ENCODE measurements around the gene AGO3.
"Not testable (repeated sequence)": the region's sequence is repeated elsewhere in the genome, so short reads cannot be mapped to it uniquely, and the experiment has no call there.

AGO3 gene
- long read RNA-seq, donor 1, full-length matches to known transcripts, result 1 of 1 reads
- long read RNA-seq, donor 1, partial matches to known transcripts, result 0 of 1 reads
- long read RNA-seq, donor 1, other reads (novel, unspliced or antisense), result 0 of 1 reads
- long read RNA-seq, donor 2, result 0 reads
- long read RNA-seq, donor 3, full-length matches to known transcripts, result 1 of 1 reads
- long read RNA-seq, donor 3, partial matches to known transcripts, result 0 of 1 reads
- long read RNA-seq, donor 3, other reads (novel, unspliced or antisense), result 0 of 1 reads
- long read RNA-seq, donor 4, full-length matches to known transcripts, result 1 of 1 reads
- long read RNA-seq, donor 4, partial matches to known transcripts, result 0 of 1 reads
- long read RNA-seq, donor 4, other reads (novel, unspliced or antisense), result 0 of 1 reads
- long read RNA-seq, donor 5, result 0 reads
- long read RNA-seq, donor 6, result 0 reads
- long read RNA-seq, donor 7, result 0 reads
- long read RNA-seq, donor 8, result 0 reads

DNA sequence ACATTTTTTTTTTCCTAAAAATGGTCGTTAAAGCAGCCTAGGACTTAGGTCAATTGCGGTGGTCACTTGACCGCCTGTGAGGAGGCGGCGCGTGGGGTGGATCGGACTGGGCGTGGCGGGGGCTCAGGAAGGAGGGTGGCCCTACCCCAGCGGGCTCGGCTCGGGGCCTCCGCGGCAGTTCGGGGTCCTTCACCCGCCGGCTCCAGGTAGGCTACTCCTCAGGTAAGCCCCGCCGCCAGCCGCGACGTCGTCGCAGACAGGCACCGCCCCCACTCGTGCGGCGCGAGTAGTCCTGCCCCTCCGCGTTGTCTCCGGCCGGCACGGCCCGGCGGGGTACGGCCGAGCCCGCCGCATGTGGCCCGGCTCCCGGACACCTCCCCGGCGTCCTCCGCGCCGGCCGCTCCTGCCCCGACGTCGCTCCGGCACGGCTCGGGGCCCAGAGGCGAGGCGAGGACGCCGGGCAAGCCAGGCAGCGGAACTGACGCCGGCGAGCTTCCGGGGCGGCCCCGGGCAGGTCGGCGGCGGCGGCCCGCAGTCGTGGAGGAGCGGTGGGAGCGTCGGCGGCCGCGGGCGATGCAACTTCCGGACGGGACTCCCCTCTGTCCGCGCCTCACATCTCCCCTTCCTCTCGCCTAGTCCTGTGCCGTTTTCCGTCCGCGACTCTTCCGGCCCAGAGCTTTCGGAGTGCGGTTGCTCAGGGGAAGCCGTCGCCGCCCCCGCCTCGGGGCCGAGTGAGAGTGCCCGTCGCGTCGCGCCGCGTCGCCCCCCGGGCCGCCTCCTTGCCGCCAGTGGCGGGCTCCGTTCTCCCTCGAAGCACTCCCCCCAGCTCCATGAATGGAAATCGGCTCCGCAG lies at the start of gene AGO3:
Gene AGO3, plus strand, starts transcription at position 513 of the 853 bp plus-strand sequence. Its CDS starts 322 bp downstream, at position 835.
- DNase-seq, result peak; percentile 94

DNA sequence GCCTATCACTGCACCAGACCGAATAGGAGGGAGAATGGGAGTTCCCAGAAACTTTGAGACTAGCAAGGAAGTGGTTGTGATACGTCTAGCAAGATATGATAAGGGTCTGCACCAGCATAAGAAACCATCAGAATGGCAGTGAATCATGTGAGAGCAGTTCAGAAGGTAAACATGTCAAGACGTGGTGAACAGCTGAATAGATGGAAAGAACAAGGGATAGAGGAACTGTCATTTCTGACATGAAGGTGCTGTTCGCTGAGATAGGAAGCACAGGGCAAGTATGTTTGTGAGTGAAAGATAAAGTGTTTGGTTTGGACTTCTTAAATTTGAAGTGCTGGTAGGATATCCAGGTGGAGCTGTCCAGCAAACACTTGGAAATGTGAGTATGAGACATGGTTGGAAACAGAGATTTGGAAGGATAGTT lies 49.0 kb upstream of the AGO3 start:
- DNase-seq, result no peak

DNA sequence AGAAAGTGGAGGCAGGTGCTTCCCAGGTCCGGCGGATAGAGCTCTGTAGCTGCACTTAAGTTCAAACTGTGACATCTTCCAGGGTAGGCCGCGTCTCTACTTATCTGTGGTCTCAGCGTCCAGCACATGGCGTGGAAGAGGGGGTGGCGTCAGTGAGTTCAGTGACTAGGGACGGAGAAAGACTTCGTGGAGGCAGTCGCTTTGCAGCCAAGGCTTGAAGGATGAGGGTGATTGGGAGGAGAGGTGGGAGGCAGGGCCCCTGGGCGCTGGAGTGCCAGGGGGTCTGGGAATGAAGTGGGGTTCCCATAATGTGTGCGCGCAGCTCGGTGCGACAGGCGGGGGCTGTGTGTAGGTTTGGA lies 48.3 kb upstream of the AGO3 start:
- no peak for DNase-seq

GRCh38 chr1:35882945-35883634 lies 47.8 kb upstream of the AGO3 start, which contains the start of gene AGO1:
Gene AGO1, plus strand, starts transcription at chr1:35883209. Its CDS starts 213 bp downstream, at chr1:35883422.
- peak; percentile 85 for DNase-seq

DNA sequence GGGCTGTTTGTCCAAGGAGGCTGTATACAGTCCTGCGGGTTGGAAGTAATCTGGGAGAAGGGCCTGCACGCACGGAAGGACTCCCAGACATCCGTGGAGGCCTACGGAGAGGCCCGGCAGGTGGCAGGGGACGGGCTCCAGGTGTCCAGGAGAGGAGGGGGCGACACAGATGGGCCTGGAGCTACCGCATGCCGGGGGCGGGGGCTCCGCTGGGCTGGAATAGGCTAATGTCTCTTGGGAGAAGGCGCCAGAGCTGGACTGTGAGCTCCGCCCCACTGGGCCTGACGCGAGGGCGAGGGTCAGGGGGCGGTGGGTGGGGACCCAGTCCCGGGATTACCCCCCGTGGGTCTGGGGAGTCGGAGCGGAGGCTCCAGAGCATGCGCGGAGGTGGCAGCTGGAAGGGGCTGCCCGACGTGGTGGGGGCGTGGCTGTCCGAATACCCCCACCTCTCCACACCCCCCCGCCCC lies 47.2 kb upstream of the AGO3 start:
- DNase-seq, result peak; percentile 69

DNA sequence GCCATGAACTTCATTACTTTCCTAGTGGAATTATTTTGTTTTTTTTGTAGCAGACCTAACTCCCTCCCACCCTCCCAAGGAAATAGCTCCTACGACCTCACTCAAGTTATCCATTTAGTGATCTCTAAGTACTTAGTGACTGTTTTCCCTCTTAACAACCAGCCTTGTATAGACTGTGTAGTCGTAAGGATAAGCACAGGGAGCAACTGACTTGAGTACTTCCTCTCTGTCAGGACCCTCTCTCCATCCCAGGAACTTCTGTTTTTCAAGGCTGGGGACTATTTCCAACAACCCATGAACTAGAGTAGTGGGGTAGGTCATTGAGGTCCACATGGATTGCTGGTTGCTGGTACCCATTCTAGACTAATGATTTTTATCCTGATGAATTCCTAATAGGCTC lies 46.0 kb upstream of the AGO3 start:
- DNase-seq, result no peak

GRCh38 chr1:35885961-35886558 lies 44.8 kb upstream of the AGO3 start:
- no peak for DNase-seq

DNA sequence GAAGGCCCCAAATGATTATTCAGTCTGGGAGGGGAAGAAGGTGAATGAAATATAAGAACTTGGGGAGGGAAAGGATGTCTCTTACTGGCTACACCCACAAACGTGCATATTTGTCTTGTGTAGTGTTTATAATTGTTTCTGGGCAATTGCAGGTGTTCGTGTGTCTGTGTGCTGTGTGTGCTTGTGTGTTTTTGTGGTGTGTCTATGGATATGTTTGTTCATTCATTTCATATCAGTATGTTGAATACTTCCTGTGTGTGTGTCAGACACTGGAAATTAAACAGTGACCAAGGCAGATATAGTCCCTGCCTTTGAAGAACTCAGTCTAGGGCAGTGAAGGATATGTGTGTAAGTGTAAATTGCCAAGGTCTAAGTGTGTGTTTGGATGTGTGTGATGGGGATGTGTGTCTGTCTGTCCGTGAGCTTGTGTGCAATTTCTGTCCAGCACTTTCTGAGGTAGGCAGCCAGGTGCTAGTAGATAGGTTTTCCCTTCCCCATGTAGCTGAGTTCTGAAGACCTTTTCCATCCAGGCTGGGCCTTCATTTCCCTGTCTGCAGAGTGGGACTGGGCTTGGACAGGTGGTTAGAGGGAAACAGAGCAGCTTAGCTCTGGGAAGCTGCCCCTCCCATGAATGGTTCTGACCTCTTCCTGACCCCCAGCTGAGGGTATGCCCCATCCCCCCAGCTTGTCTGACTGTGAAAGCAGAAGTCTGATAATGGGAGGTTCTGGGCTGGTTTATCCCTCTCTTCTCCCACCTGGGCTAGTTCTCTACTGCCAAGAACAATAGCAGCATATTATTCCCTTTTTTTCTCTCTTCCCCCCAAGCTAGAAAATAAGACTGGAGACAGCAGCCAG lies 44.1 kb upstream of the AGO3 start:
- no peak for DNase-seq

DNA sequence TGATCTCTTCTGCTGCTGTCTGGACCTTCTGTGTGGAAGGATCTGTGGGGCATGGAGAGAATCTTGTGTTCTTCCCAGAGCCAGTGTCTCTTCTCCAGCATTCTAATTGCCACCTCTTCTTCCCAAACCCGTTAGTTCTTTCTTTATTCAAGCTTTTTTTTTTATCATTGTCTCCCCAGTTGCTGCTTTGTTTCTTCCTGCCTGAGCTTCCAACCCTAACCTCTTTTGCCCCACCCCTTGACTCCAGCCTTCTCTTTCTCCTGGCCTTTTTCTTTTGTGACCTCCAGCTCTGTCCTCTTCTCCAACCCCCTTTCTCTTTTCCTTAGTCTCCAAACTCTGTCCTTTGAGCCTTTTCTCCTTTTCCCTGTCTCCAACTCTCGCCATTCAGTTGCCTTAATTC lies 43.4 kb upstream of the AGO3 start:
- no peak for DNase-seq

- DNase-seq, result no peak
Measured at GRCh38 chr1:35888255-35888654, 42.6 kb upstream of the AGO3 start.

DNA sequence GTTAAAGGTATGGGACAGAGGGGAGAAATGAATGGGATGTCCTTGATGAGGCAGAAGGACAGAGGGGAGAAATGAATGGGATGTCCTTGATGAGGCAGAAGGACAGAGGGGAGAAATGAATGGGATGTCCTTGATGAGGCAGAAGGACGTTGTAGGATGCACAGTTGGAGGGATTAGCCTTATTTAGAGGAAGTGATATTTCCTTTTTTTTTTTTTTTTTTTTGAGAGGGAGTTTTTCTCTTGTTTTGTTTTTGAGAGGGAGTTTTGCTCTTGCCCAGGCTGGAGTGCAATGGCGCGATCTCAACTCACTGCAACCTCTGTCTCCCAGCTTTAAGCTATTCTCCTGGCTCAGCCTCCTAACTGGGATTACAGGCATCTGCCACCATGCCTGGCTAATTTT lies 41.9 kb upstream of the AGO3 start:
- not testable (repeated sequence) for DNase-seq

DNA sequence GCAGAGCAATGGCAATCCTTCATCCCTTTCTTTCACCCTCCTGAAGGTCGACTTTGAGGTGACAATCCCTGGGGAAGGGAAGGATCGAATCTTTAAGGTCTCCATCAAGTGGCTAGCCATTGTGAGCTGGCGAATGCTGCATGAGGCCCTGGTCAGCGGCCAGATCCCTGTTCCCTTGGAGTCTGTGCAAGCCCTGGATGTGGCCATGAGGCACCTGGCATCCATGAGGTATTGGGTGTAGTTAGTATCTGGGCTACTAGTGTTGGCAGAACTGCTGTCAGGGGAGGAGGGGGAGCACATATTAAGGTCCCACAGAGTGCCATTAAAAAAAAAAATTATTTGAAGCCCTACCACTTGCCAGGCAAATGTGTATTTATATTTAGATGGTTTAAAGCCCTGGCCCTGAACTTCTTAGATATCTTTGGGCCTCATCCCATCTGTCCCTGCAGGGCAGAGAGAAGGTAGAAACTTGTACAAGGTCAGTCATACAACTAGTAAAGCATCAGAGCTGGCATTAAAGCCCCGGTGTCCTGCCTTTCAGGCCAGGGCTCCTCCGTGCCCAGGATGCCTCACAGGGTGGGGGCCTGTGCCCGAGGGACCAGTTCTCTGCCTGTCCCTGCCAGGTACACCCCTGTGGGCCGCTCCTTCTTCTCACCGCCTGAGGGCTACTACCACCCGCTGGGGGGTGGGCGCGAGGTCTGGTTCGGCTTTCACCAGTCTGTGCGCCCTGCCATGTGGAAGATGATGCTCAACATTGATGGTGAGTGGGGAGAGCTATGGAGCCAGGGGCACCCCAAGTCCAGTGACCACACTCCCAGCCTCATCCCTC lies 37.6 kb upstream of the AGO3 start:
- DNase-seq, result no peak

DNA sequence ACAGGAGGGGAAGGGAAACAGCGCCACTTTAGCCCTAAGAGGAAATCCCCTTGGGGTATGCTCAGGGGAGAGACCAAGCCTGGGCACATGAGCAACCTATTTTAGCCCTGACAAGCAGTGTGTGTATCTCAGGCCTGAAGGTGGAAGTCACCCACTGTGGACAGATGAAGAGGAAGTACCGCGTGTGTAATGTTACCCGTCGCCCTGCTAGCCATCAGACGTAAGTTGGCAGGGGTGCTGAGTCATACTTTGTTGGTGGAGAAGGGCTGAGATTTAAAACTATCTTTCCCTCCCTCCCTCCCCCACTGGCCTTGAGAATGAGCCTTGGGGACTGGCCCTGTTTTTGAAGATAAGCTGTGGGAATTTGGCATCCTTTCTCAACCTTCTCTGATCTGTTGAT lies 36.7 kb upstream of the AGO3 start:
- DNase-seq, result no peak

GRCh38 chr1:35894656-35895055 lies 36.2 kb upstream of the AGO3 start:
- no peak for DNase-seq

DNA sequence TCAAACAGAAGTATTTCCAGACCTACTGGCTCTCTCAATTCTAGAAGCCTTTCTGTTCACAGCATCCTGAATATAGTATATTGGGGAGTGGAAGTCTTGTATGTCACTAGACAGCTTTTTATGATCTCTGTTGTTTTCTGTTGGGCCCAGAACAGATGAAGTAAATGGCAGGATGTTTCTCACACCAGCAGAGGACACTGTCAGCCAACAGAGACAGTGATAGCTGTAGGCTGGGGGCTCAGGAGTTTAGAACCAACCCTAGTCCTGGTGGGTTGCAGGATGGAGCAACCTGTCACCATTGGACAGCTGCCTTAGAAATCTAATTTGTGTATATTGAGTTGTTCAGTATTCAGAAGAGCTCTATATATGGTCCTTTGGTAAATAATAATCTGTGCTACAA lies 31.0 kb upstream of the AGO3 start:
- no peak for DNase-seq

- DNase-seq, result no peak
Measured at GRCh38 chr1:35901235-35901634, 29.7 kb upstream of the AGO3 start.

- no peak for DNase-seq
Measured at GRCh38 chr1:35902671-35903070, 28.2 kb upstream of the AGO3 start.

DNA sequence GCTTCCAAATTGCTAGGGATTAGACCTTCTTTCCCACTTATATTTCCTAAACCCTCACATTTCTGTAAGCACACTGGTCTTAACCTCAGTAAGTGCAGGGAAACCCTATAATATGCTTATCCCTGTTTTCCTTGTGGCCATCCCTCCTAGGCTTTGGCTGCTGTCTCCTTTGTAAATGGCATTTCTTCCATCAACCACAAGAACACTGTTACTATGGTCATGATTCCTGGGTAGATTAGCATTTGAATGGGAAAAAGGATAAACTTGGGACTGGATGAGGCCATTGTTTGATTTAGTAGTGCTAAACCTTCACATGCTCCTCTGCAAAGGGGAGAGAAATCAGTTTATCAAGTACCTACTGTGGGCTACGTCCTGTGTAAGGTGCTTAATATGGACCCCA lies 16.2 kb upstream of the AGO3 start:
- no peak for DNase-seq

GRCh38 chr1:35915693-35916092 lies 15.2 kb upstream of the AGO3 start:
- DNase-seq, result no peak

DNA sequence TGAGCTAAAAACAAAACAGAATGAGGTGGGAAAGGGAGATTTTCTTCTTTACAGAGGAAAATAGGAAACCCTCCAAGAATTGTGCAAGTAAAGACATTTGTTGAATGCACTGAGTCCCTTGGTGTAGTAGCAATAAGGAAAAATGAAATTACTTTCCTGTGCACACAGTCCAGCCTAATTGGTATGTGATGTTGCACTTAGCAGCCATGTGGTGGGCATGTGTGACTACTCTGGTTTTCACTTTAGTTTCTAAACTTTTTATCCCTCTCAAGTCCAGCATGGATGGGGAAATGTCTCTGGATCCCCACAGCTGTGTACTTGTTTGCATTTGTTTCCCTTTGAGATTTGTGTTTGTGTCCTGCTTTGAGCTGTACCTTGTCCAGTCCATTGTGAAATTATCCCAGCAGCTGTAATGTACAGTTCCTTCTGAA lies 7.1 kb upstream of the AGO3 start:
- DNase-seq, result no peak

Data from right kidney (tissue), 9 donors.